ENCODE measurements around the gene GSK3A.

- TF ChIP-seq EP300 (IDR thresholded peaks at IDR 0.05) (no peak), POLR2A (IDR thresholded peaks at IDR 0.05; ENCODE audit: low read depth) (no peak), POLR2AphosphoS5 (IDR thresholded peaks at IDR 0.05) (no peak)
- TF ChIP-seq, protein P1, sequence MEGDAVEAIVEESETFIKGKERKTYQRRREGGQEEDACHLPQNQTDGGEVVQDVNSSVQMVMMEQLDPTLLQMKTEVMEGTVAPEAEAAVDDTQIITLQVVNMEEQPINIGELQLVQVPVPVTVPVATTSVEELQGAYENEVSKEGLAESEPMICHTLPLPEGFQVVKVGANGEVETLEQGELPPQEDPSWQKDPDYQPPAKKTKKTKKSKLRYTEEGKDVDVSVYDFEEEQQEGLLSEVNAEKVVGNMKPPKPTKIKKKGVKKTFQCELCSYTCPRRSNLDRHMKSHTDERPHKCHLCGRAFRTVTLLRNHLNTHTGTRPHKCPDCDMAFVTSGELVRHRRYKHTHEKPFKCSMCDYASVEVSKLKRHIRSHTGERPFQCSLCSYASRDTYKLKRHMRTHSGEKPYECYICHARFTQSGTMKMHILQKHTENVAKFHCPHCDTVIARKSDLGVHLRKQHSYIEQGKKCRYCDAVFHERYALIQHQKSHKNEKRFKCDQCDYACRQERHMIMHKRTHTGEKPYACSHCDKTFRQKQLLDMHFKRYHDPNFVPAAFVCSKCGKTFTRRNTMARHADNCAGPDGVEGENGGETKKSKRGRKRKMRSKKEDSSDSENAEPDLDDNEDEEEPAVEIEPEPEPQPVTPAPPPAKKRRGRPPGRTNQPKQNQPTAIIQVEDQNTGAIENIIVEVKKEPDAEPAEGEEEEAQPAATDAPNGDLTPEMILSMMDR (IDR thresholded peaks at IDR 0.05) = no peak
Observed at GRCh38 chr19:42251572-42252358, 9.4 kb upstream of the GSK3A start.
